Kidney tubule cell (primary cell): ENCODE measurements around the gene ZNF792.
"Not testable (repeated sequence)": the region's sequence is repeated elsewhere in the genome, so short reads cannot be mapped to it uniquely, and the experiment has no call there.

Experiments
- DNase-seq: peaks from one replicate; pipeline ENCODE4 v3.0.0-alpha.2; 2018; ENCODE audit warnings: low spot score

Gene ZNF792

DNA sequence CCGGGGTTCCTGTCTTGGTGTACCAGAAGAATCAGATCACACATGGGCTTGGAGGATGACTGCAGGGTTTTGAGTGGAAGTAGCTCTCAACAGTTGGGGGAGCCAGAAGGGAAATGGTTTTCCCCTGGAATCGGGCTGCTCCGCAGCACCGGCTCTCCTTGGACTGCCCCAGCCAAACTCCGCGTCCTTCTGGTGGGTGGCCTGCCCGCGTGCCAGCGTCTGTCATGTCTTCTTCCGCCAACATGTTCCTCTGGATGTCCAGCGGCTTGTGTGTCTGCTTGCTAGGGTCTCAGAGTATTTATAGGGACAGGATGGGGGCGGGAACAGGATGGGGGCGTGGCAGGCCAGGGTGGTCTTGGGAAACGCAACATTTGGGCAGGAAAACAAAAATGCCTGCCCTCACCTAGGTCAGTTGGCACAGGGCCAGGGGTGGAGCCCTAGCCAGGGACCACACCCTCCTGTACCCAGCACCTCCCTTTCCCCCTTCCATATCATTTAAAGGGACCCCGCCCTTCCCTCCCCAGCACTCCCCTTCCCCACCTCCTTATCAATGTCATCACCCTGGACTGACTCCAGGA is 38.7 kb downstream of the ZNF792 start:
- DNase-seq: no peak

DNA sequence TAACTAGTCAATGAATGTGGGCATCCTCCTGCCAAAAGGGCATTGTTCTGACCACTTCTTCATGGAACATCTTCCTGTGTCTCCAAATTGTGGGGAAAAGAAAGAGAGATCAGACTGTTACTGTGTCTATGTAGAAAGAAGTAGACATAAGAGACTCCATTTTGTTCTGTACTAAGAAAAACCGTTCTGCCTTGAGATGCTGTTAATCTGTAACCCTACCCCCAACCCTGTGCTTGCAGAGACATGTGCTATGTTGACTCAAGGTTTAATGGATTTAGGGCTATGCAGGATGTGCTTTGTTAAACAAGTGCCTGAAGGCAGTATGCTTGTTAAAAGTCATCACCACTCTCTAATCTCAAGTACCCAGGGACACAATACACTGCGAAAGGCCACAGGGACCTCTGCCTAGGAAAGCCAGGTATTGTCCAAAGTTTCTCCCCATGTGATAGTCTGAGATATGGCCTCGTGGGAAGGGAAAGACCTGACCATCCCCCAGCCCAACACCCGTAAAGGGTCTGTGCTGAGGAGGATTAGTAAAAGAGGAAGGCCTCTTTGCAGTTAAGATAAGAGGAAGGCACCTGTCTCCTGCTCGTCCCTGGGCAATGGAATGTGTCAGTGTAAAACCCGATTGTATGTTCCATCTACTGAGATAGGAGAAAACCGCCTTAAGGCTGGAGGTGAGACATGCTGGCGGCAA is 43.8 kb downstream of the ZNF792 start:
- DNase-seq: not testable (repeated sequence)

DNA sequence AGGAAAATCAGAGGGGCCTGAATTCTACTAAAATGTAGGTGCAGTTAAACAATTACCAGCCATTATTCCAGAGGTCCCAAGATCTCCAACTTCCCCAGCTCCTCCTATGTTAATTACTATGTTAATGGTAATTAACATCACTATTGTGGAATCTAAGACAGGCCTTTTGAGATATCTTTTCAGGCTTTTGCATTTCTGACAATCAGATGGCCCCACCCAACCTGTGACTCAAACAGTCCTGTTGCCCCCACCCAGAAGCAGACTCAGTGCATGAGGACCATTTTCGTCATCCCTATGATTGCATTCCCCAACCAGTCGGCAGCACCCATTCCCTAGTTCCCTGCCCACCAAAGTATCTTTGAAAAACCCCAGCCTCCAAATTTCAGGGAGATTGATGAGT is 45.8 kb downstream of the ZNF792 start:
- no peak for DNase-seq

DNA sequence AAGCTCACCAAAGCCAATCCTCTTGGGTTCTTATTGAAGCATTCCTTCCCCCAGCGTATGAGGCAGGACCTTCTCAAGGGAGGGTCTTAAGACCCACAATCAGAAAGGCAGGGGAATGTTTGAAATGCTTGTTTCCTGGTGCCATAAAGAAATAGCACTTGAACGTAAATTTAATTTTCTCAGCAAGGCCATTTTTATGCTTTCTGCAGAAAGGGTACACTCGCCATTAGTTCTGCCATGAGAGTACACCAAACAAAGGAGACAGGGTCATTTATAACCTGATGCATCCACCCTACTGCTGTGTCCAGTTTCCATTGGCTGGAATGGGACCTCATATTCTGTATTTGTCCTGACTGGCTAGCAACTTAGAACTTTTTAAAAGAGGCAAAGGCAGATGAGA is 46.9 kb downstream of the ZNF792 start:
- not testable (repeated sequence) for DNase-seq

DNA sequence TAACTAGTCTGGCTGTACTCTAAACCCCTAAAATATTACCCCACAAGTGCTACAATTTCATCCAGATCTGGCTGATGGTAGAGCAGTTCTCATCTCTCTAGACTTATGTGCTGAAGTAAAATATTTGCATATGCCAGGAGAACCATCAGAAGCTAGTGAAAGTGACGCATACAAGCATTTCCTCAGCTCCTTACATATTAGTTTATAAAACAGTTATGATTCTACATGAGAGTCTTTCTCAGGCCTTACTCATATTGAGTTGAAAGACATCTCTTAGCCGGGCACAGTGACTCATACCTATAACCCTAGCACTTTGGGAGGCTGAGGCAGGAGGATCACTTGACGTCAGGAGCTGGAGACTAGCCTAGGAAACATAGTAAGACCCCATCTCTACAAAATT is 53.3 kb downstream of the ZNF792 start:
- DNase-seq: no peak
